Uterus (tissue), 2 donors: ENCODE measurements around the gene JMJD4.

Source experiments
- CTCF ChIP-seq, 4 experiments: fragments of 200-600 bp in 2 of 4; fragments of 450-650 bp in 2 of 4; sonication (generic) in 2 of 4; IDR thresholded peaks; one replicate each; pipeline ENCODE4 v1.5.1; 2016 to 2019; ENCODE audit warnings: antibody characterized with exemption in 4 of 4, mild to moderate bottlenecking in 2 of 4, moderate library complexity in 1 of 4
- POLR2A ChIP-seq, 2 donors: fragments of 450-650 bp; IDR thresholded peaks; one replicate each; pipeline ENCODE4 v1.6.1; 2016; ENCODE audit warnings: antibody characterized with exemption in 2 of 2, mild to moderate bottlenecking in 1 of 2, moderate library complexity in 1 of 2

GRCh38 chr1:227749225-227749624, 14.1 kb upstream of the JMJD4 start:
- TF ChIP-seq CTCF (IDR thresholded peaks at IDR 0.05) (no peak), POLR2A (IDR thresholded peaks at IDR 0.05) (no peak)
